Measurements from ENCODE around the gene CMTM1.

- no peak for TF ChIP-seq CTCF (IDR thresholded peaks at IDR 0.05; ENCODE audit: insufficient read depth, low read length, poor library complexity, severe bottlenecking)
- no peak for TF ChIP-seq EZH2phosphoT487 (conservative IDR thresholded peaks at IDR 0.05; ENCODE audit: low read length)
Measured at GRCh38 chr16:66548068-66548467, 18.2 kb upstream of the CMTM1 start.

Measured in SU-DHL-6 (cell line).